HepG2 (cell line): ENCODE results near the gene FAM20C. TPM values are rescaled to one million over a fixed set of nuclear protein-coding genes. Genes with fewer than 3 reads are reported as not detected.

Experiments used
- ATAC-seq: fragments of 200-7000 bp; cut with Tn5 transposase; 3 replicates; pipeline ENCODE4 v1.9.1; 2020; ENCODE audit warnings: mild to moderate bottlenecking, moderate library complexity
- BruUV-seq: library from RNA; stranded (reverse); fragments of 400-500 nt; replicated peaks from 2 replicates; lab custom pipeline; 2021; lab: Mats Ljungman, UMichigan
- CTCF ChIA-PET: fragments of 300-600 bp; formaldehyde crosslinking; extraction: SDS; loops from one replicate; lab custom pipeline; 2021; ENCODE audit warnings: low total read pairs, inconsistent platforms, low intra/inter-chr PET ratio; lab: Yijun Ruan, JAX
- POLR2A ChIA-PET: fragments of 350-600 bp; sonication (Branson Sonifier 250); formaldehyde crosslinking; loops from one replicate; lab custom pipeline; 2020; ENCODE audit warnings: antibody characterized with exemption, inconsistent platforms; lab: Yijun Ruan, JAX
- DNase-seq: peaks from one replicate; pipeline ENCODE4 v3.0.0-alpha.2; 2015; ENCODE audit warnings: low spot score
- FAIRE-seq: peaks from 3 replicates; lab custom pipeline; 2011; peaks lifted over from hg19 to GRCh38; lab: Jason Lieb, UNC
- H2AFZ ChIP-seq: one replicate; pipeline ENCODE4 v1.6.1; 2011; ENCODE audit warnings: low read length, inconsistent platforms
- H3K27ac ChIP-seq: fragments of 300-600 bp; 3 replicates; pipeline ENCODE4 v1.8.0; 2011; ENCODE audit warnings: mixed run types, mild to moderate bottlenecking, mixed read lengths, low read length, inconsistent platforms; ENCODE audit not compliant: insufficient read depth; ENCODE audit errors: extremely low read length
- H3K27me3 ChIP-seq, 2 experiments: fragments of 200-600 bp in 1 of 2; 2 replicates in 1 of 2; 3 replicates in 1 of 2; pipeline versions ENCODE4 v1.6.0 to v1.8.0; 2011; ENCODE audit warnings: low read length in 2 of 2, mild to moderate bottlenecking in 2 of 2, moderate library complexity in 2 of 2, inconsistent platforms in 1 of 2; ENCODE audit not compliant: insufficient read depth in 2 of 2, control insufficient read depth in 1 of 2
- H3K36me3 ChIP-seq, 2 experiments: fragments of 200-600 bp in 1 of 2; replicated peaks in 1 of 2; 2 replicates in 1 of 2; 3 replicates in 1 of 2; pipeline versions ENCODE4 v1.5.1 to v1.8.0; 2011; ENCODE audit warnings: low read length in 2 of 2, inconsistent platforms in 1 of 2; ENCODE audit not compliant: insufficient read depth in 2 of 2, control insufficient read depth in 1 of 2
- H3K4me1 ChIP-seq: 2 replicates; pipeline ENCODE4 v1.5.1; 2012; ENCODE audit warnings: low read length, inconsistent platforms; ENCODE audit not compliant: insufficient read depth
- H3K4me2 ChIP-seq: 2 replicates; pipeline ENCODE4 v1.6.0; 2011; ENCODE audit warnings: low read depth, low read length, inconsistent platforms
- H3K4me3 ChIP-seq, 3 experiments: fragments of 200-600 bp in 1 of 3; sonication (generic), shearing (Covaris generic) in 1 of 3; replicated peaks in 1 of 3; 2 replicates each; pipeline ENCODE4 v1.5.1; 2011 to 2016; ENCODE audit warnings: low read length in 3 of 3, inconsistent platforms in 2 of 3, low read depth in 2 of 3, mild to moderate bottlenecking in 2 of 3, control low read depth in 1 of 3, mixed read lengths in 1 of 3; ENCODE audit not compliant: insufficient read depth in 1 of 3
- H3K79me2 ChIP-seq: one replicate; pipeline ENCODE4 v1.6.1; 2011; ENCODE audit warnings: low read length, inconsistent platforms; ENCODE audit not compliant: insufficient read depth
- H3K9ac ChIP-seq: 2 replicates; pipeline ENCODE4 v1.6.0; 2011; ENCODE audit warnings: mild to moderate bottlenecking, low read depth, low read length, inconsistent platforms; ENCODE audit not compliant: insufficient read depth
- H3K9me3 ChIP-seq: 2 replicates; pipeline ENCODE4 v1.5.1; 2012; ENCODE audit warnings: mild to moderate bottlenecking, low read length
- H4K20me1 ChIP-seq: 2 replicates; pipeline ENCODE4 v1.6.0; 2011; ENCODE audit warnings: inconsistent platforms, mild to moderate bottlenecking, low read length, moderate library complexity; ENCODE audit not compliant: insufficient read depth
- AHDC1 ChIP-seq: sonication (generic); formaldehyde crosslinking; IDR thresholded peaks from 2 replicates; pipeline ENCODE4 v1.5.1; 2020; ENCODE audit warnings: mild to moderate bottlenecking, missing genetic modification reagents, borderline replicate concordance
- AHR ChIP-seq: IDR thresholded peaks from 2 replicates; pipeline ENCODE4 v1.6.1; 2018; ENCODE audit warnings: missing genetic modification reagents, missing compliant biosample characterization
- ISX ChIP-seq: sonication (generic); formaldehyde crosslinking; conservative IDR thresholded peaks from 2 replicates; pipeline ENCODE4 v1.5.0; 2020; ENCODE audit warnings: missing genetic modification reagents
- KDM6A ChIP-seq: IDR thresholded peaks from 2 replicates; pipeline ENCODE4 v1.6.1; 2016; ENCODE audit warnings: low read depth
- ZBTB4 ChIP-seq: sonication (generic); formaldehyde crosslinking; IDR thresholded peaks from 2 replicates; pipeline ENCODE4 v1.4.0; 2020; ENCODE audit warnings: missing genetic modification reagents, mild to moderate bottlenecking, borderline replicate concordance
- ZMYM4 ChIP-seq: sonication (generic); formaldehyde crosslinking; IDR thresholded peaks from 2 replicates; pipeline ENCODE4 v1.8.1; 2023; ENCODE audit warnings: mild to moderate bottlenecking, missing genetic modification reagents
- ZNF34 ChIP-seq: sonication (generic); formaldehyde crosslinking; IDR thresholded peaks from 2 replicates; pipeline ENCODE4 v1.4.0; 2020; ENCODE audit warnings: mild to moderate bottlenecking, missing genetic modification reagents, borderline replicate concordance
- WGBS: methylation state at CpG from one replicate; pipeline ENCODE4 v1.1.6; 2017; ENCODE audit warnings: low lambda C conversion rate; 5-methylcytosine and 5-hydroxymethylcytosine counted together
- in situ Hi-C: cut with HindIII; loops from 2 replicates; pipeline ENCODE4 v1.10.0; 2017; ENCODE audit warnings: low pct_unique_long_range_greater_than_20kb; ENCODE audit not compliant: extremely low pct_ligation_motif_present
- intact Hi-C: fragments of 100-400 bp; cut with micrococcal nuclease; formaldehyde crosslinking; loops from one replicate; pipeline ENCODE4 v1.10.0; 2022; ENCODE audit not compliant: unreplicated experiment
- polyA plus RNA-seq, 8 experiments: library from polyadenylated mRNA; depleted of rRNA in 3 of 8; stranded (reverse) in 7 of 8; unstranded in 1 of 8; fragments of >200 nt; fragmentation: Illumina TruSeq in 4 of 8; extraction: Trizol in 4 of 8; gene quantifications; 2 replicates each; pipeline versions ENCODE4 v1.2.1 to v1.2.3, GENCODE V29; 2011 to 2016; ENCODE audit warnings: low read depth in 4 of 8, missing spikeins in 1 of 8, mixed read lengths in 1 of 8; ENCODE audit not compliant: insufficient read depth in 1 of 8
- total RNA-seq, 5 experiments: library from RNA; depleted of rRNA; stranded (reverse); fragments of >200 nt; fragmentation: Illumina TruSeq; extraction: Trizol; gene quantifications; 2 replicates each; pipeline ENCODE4 v1.2.3, GENCODE V29; 2016; ENCODE audit warnings: low read depth in 1 of 5

The FAM20C gene
- total and polyA plus RNA-seq, 2 of the 13 experiments (the other 11 are each of a cell fraction or from before 2014, with no cell fraction given), result 11.9 to 19.9 TPM

- TF ChIP-seq ZBTB4 (no peak), ZNF34 (no peak)
- TF ChIP-seq, all 625 proteins: peak for 1
These were observed 109.1 kb downstream of the FAM20C start (continued) for GRCh38 chr7:301291-302053.

- in situ Hi-C loops (no loop called here), intact Hi-C loops (no loop called here)
- Histone ChIP-seq H3K79me2 (no peaks in the 10 kb centered on the region), H3K4me1 (no peaks in the 10 kb centered on the region), H4K20me1 (no peaks in the 10 kb centered on the region), H3K4me2 (no peak overlapping the region), H3K27me3 (peaks cover 4 to 34% of the 10 kb centered on the region in 2 experiments; a peak in 3 of 5 replicates), H3K4me3 (no peak overlapping the region), H3K36me3 (no peaks in the 10 kb centered on the region), H3K9ac (no peak overlapping the region), H2AFZ (no peak overlapping the region), H3K27ac (no peak overlapping the region), H3K9me3 (no peaks in the 10 kb centered on the region)
- POLR2A ChIA-PET, result no interaction called here
- FAIRE-seq, result no peak
- CTCF ChIA-PET, result no interaction called here
- no peak for ATAC-seq
- no TSS peak for BruUV-seq
- DNase-seq, result no peak
- WGBS, result 39% methylated on average over 10 of the region's 18 CpGs
- TF ChIP-seq KDM6A (no peak), AHR (no peak), ISX (no peak), ZMYM4 (no peak), AHDC1 (CRISPR knock-in tag) (no peak)
These were observed 110.0 kb downstream of the FAM20C start for GRCh38 chr7:302054-302992.
